A673 (cell line): Measurements from ENCODE around the gene SSTR1. TPM values are rescaled to one million over a fixed set of nuclear protein-coding genes. Genes with fewer than 3 reads are reported as not detected.

Experiments used
- BruUV-seq: library from RNA; stranded (reverse); fragments of 400-500 nt; replicated peaks from 2 replicates; lab custom pipeline; 2021; lab: Mats Ljungman, UMichigan
- CTCF ChIA-PET: fragments of 300-600 bp; sonication (Branson Sonifier 250); formaldehyde crosslinking; loops from one replicate; lab custom pipeline; 2022; ENCODE audit warnings: antibody characterized with exemption; lab: Charles Lee
- POLR2A ChIA-PET: fragments of 300-600 bp; sonication (Branson Sonifier 250); formaldehyde crosslinking; loops from one replicate; lab custom pipeline; 2022; ENCODE audit warnings: antibody characterized with exemption; ENCODE audit not compliant: low non-redundant PET; lab: Charles Lee
- DNase-seq: peaks from one replicate; pipeline ENCODE4 v3.0.0-alpha.2; 2015; ENCODE audit warnings: low spot score
- H3K27ac ChIP-seq: fragments of 200-600 bp; sonication (generic); 2 replicates; pipeline ENCODE4 v1.5.1; 2016; ENCODE audit warnings: mixed run types, low read depth, mild to moderate bottlenecking, mixed read lengths, antibody characterized with exemption, low read length; ENCODE audit not compliant: poor library complexity, severe bottlenecking
- H3K27me3 ChIP-seq: fragments of 200-600 bp; sonication (generic); replicated peaks from 2 replicates; pipeline ENCODE4 v1.6.1; 2017; ENCODE audit warnings: mixed run types, low read depth, mild to moderate bottlenecking, mixed read lengths, antibody characterized with exemption, low read length; ENCODE audit not compliant: insufficient read depth, poor library complexity
- H3K36me3 ChIP-seq: fragments of 200-600 bp; sonication (generic); 2 replicates; pipeline ENCODE4 v1.6.1; 2016; ENCODE audit warnings: mixed run types, mild to moderate bottlenecking, mixed read lengths, antibody characterized with exemption, low read length; ENCODE audit not compliant: insufficient read depth, poor library complexity, severe bottlenecking
- H3K4me1 ChIP-seq: fragments of 200-600 bp; sonication (generic); 2 replicates; pipeline ENCODE4 v1.6.1; 2017; ENCODE audit warnings: mixed run types, mild to moderate bottlenecking, mixed read lengths, antibody characterized with exemption, low read length; ENCODE audit not compliant: insufficient read depth, poor library complexity, severe bottlenecking
- H3K4me3 ChIP-seq: fragments of 200-600 bp; sonication (generic); 2 replicates; pipeline ENCODE4 v1.5.1; 2016; ENCODE audit warnings: low read depth, mixed run types, mild to moderate bottlenecking, mixed read lengths, low read length; ENCODE audit not compliant: poor library complexity, severe bottlenecking
- H3K9me3 ChIP-seq: fragments of 200-600 bp; sonication (generic); 2 replicates; pipeline ENCODE4 v1.6.1; 2016; ENCODE audit warnings: mixed run types, low read depth, mild to moderate bottlenecking, mixed read lengths, antibody characterized with exemption, low read length; ENCODE audit not compliant: poor library complexity, severe bottlenecking
- EZH2 ChIP-seq: fragments of 200-600 bp; sonication (generic); IDR thresholded peaks from 2 replicates; pipeline ENCODE4 v1.6.1; 2017; ENCODE audit warnings: borderline replicate concordance, low read depth, mild to moderate bottlenecking, mixed read lengths, antibody characterized with exemption, low read length; ENCODE audit not compliant: poor library complexity, severe bottlenecking
- intact Hi-C: fragments of 100-400 bp; cut with micrococcal nuclease; formaldehyde crosslinking; loops from one replicate; pipeline ENCODE4 v1.10.0; 2022; ENCODE audit not compliant: unreplicated experiment
- total RNA-seq: library from RNA; stranded (reverse); gene quantifications from 2 replicates; pipeline ENCODE4 v1.2.3, GENCODE V29; 2021
- TF ChIP-seq, protein P1 (sequence below): fragments of 300-800, 200-600 bp; sonication (generic); conservative IDR thresholded peaks from 2 replicates; pipeline ENCODE4 v1.5.1; 2017; ENCODE audit warnings: low read depth, mild to moderate bottlenecking, antibody characterized with exemption, low read length, moderate library complexity, mixed read lengths

Gene SSTR1
- total RNA-seq, 1 experiment from 2014 or later, result 3.8 TPM

DNA sequence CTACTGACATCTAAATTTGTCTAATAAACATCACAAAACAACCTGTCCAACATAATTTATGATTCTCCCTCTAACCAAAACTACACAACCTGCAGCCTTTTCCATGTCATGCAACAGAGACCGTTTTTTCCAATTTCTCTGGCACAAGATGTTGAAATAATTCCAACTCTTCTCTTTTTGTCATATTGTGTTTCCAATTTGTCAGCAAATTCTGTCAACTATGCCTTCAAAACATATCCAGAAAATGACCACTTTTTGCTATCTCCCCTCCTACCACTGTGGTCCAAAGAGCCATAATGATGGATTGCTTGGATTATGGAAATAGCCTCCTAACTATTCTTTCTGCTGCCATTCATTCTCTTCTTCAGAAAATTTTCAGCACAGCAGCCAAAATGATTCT, 31.3 kb upstream of the SSTR1 start:
- ChIA-PET CTCF (no interaction called here), POLR2A (no interaction called here)
- Histone ChIP-seq H3K9me3 (no peaks in the 10 kb centered on the region), H3K4me1 (no peaks in the 10 kb centered on the region), H3K4me3 (no peak overlapping the region), H3K27ac (no peak overlapping the region), H3K27me3 (no peaks in the 10 kb centered on the region), H3K36me3 (no peaks in the 10 kb centered on the region)
- BruUV-seq, result no TSS peak
- intact Hi-C loops, result no loop called here
- no peak for DNase-seq
- TF ChIP-seq, protein P1, sequence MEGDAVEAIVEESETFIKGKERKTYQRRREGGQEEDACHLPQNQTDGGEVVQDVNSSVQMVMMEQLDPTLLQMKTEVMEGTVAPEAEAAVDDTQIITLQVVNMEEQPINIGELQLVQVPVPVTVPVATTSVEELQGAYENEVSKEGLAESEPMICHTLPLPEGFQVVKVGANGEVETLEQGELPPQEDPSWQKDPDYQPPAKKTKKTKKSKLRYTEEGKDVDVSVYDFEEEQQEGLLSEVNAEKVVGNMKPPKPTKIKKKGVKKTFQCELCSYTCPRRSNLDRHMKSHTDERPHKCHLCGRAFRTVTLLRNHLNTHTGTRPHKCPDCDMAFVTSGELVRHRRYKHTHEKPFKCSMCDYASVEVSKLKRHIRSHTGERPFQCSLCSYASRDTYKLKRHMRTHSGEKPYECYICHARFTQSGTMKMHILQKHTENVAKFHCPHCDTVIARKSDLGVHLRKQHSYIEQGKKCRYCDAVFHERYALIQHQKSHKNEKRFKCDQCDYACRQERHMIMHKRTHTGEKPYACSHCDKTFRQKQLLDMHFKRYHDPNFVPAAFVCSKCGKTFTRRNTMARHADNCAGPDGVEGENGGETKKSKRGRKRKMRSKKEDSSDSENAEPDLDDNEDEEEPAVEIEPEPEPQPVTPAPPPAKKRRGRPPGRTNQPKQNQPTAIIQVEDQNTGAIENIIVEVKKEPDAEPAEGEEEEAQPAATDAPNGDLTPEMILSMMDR, result no peak
- TF ChIP-seq EZH2, result no peak

DNA sequence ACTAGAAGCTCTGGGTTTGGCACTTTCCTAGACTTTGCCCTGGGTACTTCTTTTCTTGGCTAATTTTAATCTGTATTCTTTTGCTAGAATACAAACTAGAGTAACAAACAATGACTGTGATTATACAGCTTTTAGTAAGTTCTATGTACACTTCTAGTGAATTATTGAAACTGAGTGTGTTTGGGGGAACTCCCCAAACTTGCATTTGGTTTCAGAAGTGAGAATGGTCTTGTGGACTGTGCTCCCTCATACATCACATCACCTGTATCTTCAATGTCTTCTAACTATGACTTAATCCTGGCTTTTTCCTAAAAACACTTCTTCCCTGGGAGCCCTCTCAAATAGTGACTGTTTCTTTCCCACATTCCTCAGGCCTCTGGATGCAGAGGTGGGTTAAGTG, 23.6 kb upstream of the SSTR1 start:
- Histone ChIP-seq H3K36me3 (no peaks in the 10 kb centered on the region), H3K4me1 (no peaks in the 10 kb centered on the region), H3K9me3 (no peaks in the 10 kb centered on the region), H3K4me3 (no peak overlapping the region), H3K27ac (no peak overlapping the region), H3K27me3 (no peaks in the 10 kb centered on the region)
- POLR2A ChIA-PET, result no interaction called here
- DNase-seq, result no peak
- CTCF ChIA-PET, result no interaction called here
- no TSS peak for BruUV-seq
- TF ChIP-seq EZH2, result no peak
- TF ChIP-seq, protein P1, result no peak
- intact Hi-C loops, result no loop called here

DNA sequence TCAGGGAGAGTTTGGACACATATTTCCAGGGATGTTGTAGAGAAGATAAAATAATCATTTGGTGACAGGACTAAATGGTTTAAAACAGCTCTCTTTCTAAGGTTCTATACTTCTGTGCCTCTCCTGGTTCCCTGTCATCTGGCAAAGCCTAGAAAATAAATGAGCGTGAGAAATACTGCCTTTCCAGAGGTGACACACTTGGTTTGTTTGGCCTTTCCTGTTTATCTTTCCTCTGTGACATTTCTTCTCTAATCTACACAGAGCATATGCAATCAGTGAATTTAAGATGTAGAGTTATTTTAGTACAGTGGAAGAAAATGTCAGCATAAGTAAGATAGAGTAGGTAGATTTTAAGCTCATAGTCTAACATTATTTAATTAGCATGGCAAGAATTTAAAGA, 22.0 kb upstream of the SSTR1 start:
- Histone ChIP-seq H3K27me3 (no peaks in the 10 kb centered on the region), H3K4me1 (no peaks in the 10 kb centered on the region), H3K4me3 (no peak overlapping the region), H3K27ac (no peak overlapping the region), H3K9me3 (no peaks in the 10 kb centered on the region), H3K36me3 (no peaks in the 10 kb centered on the region)
- no peak for DNase-seq
- POLR2A ChIA-PET, result no interaction called here
- CTCF ChIA-PET, result no interaction called here
- no peak for TF ChIP-seq EZH2
- TF ChIP-seq, protein P1, result no peak
- intact Hi-C loops, result no loop called here
- BruUV-seq, result no TSS peak
